Fibroblast of skin of right biceps (primary cell): ENCODE measurements around the gene PPDPF.
"Not testable (repeated sequence)": the region's sequence is repeated elsewhere in the genome, so short reads cannot be mapped to it uniquely, and the experiment has no call there.

Experiments
- DNase-seq: peaks from one replicate; pipeline ENCODE4 v3.0.0-alpha.2; 2013

The PPDPF gene

DNA sequence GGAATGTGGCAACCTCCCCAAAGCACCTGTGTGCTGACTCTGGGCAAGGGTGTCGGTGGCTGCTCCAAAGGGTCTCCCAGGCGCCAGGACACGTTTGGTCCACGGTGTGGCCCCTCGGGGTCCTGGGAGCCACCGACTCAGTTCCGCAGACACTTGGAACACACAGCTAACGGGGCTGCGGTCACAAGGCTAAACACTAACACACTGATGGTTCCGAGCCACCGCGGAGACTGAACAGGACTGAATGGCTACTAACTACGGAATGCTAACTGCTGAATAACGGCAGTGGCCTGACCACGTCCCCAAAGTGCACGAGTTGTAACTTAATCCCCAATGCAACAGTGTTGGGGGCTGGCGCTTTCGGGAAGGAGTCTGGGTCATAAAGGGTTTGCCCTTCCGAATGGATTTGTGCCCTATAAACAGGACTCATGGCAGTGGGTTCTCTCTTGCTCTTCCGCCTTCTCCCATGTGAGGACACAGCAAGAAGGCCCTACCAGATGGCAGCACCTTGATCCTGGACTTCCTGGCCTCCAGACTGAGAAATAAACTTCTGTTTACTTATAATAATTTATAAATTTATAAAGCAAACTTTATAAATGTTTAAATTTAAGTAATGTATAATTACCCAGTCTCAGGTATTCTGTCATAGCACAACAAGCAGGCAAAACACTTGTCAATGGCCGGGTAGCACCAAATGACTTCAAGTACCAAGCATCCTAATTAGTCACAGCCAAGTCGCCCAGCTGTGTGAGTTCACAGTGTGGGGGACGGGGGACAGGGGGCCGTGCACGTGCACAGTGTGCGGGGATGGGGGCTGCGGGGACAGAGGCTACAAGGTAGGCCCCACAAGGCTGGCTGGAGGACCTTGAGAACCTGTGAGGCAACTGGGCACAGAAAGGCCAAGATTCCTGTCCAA, 19.4 kb upstream of the PPDPF start:
- no peak for DNase-seq

- peak; percentile 25 for DNase-seq
Observed at GRCh38 chr20:63501818-63502670, 18.5 kb upstream of the PPDPF start.

- DNase-seq: no peak
Observed at GRCh38 chr20:63502671-63503172, 17.8 kb upstream of the PPDPF start.

- no peak for DNase-seq
Observed at GRCh38 chr20:63503524-63503923, 17.0 kb upstream of the PPDPF start.

DNA sequence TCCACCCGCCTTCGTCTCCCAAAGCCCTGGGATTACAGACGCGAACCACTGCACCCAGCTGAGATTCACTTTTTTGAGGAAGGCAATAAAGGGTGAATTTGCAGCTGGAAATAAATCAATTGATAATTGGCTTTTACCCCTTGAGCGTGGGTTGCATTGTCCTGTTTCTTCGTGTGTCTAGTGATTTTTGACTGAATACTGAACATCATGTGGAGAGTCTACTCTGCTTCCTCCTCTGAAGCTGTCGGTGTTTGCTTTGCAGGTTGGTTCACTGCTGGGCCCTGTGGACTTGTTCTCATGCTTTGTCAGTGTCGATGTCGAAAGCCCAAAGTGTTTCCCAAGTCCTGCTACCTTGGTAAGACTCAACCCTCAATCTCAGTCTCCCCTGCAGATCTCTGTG, 15.9 kb upstream of the PPDPF start:
- no peak for DNase-seq

- DNase-seq: no peak
Observed at GRCh38 chr20:63505281-63505680, 15.3 kb upstream of the PPDPF start.

DNA sequence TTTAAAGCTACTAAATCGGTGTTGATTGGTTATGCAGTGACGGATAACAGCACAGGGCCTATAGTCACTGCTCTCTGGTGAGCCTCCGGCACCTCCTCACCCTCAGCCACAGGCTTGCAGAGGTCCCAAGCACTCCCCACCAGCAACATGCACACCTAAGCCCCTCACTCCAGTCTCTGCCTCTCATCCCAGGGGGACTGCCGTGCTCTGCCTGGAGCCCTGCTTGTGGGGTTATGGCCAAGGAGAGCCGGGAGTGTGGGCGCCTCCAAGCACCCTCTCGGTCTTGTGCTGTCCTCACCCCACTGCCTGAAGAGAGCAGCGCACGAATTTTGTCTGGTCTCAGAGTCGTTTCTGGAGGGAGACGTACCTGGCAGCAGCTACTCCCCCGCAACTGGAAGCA, 14.8 kb upstream of the PPDPF start:
- DNase-seq: no peak

DNA sequence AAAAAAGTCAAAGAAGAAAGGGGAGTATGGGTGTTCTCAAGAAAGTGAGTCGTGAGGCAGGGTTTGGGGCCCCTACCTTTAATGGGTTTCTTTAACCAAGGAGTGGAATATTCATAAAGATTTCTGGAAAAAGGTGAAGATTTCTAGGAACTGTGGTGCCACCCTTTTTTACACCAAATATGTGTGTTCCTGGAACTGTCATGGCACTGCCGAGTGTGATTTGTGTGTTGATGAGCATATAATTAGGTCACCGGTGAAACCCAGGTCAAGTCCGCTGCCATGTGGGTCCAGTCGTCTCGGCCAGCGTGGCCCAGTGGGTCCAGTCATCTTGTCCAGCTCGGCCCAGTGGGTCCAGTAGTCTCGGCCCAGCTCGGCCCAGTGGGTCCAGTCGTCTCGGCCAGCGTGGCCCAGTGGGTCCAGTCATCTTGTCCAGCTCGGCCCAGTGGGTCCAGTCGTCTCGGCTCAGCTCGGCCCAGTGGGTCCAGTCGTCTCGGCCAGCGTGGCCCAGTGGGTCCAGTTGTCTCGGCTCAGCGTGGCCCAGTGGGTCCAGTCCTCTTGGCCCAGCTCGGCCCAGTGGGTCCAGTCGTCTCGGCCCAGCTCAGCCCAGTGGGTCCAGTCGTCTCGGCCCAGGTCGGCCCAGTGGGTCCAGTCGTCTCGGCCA, 13.4 kb upstream of the PPDPF start:
- no peak for DNase-seq

DNA sequence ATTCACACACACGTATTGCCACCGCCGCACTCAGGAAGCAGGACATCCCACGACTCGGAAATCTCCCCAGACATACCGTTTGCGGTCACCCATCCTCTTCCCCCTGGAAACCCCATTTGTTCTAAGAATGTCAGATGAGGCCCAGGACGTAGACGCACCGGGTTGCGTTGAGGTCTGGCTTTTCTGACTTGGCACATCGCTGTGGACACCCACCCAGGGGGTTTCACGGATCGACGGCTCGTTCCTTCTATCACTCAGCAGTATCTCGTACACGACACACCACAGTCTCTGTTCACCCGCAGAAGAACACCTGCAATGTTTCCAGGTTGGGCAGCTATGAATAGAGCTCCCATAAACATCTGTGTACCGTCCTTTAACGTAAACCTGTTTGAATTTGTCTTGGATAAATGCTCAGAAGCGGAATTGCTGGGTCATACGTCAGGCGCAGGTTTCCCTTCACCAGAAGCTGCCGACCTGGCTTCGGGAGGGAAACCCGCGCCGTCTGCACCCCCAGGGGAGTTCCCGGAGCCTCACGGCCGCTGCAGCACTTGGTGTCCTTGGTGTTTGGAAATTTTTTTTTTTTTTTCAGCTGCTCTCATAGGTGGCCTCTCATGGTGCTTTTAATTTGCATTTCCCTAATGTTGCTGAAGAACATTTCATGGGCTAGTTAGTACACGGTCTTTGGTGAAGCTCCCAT, 12.3 kb upstream of the PPDPF start:
- no peak for DNase-seq

DNA sequence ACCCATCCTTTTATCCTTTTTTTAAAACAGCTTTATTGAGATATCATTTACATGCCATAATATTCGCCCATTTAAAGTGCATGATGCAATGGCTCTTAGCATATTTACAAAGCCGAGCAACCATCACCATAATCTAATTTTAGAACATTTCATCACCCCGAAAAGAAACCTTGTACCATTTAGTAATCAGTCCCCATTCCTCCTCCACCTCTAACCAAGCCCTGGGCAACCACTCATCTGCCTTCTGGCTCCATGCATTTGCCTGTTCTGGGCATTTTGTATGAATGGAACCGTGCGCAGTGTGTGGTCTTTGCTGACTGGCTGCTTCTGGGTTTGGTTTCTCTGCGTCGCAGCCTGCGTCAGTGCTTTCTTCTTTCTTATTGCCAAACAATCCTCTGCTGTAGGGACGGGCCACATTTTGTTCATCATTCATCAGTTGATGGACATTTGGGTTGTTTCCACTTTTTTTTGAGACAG, 11.4 kb upstream of the PPDPF start:
- DNase-seq: no peak

- DNase-seq: no peak
Observed at GRCh38 chr20:63513207-63513606, 7.4 kb upstream of the PPDPF start.

- not testable (repeated sequence) for DNase-seq
Observed at GRCh38 chr20:63514520-63514919, 6.0 kb upstream of the PPDPF start.

GRCh38 chr20:63517376-63518309, 2.9 kb upstream of the PPDPF start:
- no peak for DNase-seq

- no peak for DNase-seq
Observed at GRCh38 chr20:63518351-63518861, 2.2 kb upstream of the PPDPF start.

DNA sequence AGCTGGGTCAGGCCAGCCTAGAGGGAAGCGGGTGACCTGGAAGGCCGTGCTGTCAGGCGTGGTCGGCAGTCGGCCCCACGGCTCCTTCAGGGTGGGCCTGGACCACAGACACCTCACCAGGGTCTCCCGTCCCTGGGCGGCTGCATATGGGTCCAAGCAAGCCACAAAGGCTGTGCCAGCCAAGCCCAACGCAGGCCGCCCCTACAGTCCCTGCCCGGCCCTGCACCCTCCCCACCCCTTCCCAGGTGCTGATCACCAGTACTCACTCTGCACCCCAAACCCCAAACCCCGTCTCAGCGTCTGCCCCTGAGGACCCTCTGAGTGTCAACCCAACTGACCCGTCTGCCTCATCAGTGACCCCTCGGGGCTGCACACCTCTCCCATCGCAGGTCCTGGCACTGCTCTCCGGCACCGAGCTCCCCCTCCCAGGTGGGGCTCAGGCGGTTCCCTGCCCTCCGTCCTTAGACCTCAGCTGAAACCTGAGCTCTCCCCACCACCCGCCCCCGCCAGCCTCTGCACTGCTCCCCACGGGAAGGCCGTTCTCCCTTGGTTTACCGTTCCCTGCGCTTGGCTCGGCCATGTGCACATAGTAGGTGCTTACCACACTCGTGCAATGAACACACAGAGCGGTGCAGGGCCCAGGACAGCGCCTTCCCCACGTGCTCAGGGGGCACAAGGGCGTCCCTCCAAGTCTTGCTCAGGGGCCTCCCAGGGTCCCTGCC, 1.5 kb upstream of the PPDPF start:
- DNase-seq: no peak

DNA sequence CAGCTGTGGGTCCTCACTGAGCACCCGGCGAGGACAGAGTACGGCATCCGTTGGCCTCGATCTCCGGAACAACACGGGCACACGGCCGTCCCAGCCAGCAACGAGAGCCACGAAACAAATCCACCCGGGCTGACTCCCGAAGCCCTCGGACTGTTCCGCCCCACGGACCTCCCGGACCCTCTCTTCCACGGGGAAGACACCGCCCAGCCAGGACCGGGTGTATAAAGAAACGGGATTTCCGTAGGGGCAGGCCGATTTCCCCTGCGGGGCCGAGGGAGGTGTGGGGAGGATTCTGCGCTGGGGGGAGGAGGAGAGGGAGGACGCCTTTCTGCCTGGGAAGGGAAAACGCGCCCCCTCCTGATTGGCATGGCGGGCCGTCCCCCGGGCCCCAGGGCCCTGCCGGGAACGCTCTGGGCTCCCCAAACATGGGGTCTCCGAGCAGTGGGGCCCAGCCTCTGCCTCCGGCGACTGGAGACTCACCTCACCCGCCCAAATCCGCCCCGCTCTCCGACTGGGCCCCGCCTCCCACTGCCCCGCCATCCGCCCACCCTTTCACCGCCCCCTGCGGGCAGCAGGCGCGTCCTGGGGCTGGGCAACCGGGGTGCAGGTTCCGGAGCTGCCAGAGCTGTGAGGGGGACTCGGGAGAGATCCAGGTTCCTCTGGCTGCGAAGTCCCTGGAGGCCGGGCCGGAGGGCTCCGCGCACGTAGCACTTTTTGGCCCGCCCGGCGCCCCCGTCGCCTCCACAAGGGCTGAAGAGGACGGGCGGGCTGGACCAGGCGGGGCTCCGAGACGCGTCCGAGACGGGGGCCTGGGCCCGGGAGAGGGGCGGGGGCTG, 679 bp upstream of the PPDPF start:
- DNase-seq: peak; percentile 68

- DNase-seq: peak; percentile 76
Observed at GRCh38 chr20:63520934-63521601, 503 bp downstream of the PPDPF start.

GRCh38 chr20:63521602-63522001, 1.0 kb downstream of the PPDPF start:
- DNase-seq: no peak
